HepG2 (cell line): ENCODE data around the gene OR2K2. TPM values are rescaled to one million over a fixed set of nuclear protein-coding genes. Genes with fewer than 3 reads are reported as not detected.

Experiments
- ARID3A ChIP-seq: IDR thresholded peaks from 2 replicates; pipeline ENCODE4 v1.6.1; 2012; ENCODE audit warnings: low read depth, low read length, improper control_type of control experiment
- BORCS8-MEF2B ChIP-seq: sonication (generic); formaldehyde crosslinking; IDR thresholded peaks from 2 replicates; pipeline ENCODE4 v1.8.0; 2022; ENCODE audit warnings: mild to moderate bottlenecking, missing genetic modification reagents
- CBX2 ChIP-seq, 2 experiments: fragments of 200-600 bp in 1 of 2; sonication (generic); formaldehyde crosslinking in 1 of 2; IDR thresholded peaks; 2 replicates each; pipeline versions ENCODE4 v1.7.0 to v1.8.1; 2018 to 2022; ENCODE audit warnings: low read depth in 2 of 2, low read length in 1 of 2, mild to moderate bottlenecking in 1 of 2, missing genetic modification reagents in 1 of 2
- CREB1 ChIP-seq, 2 experiments: fragments of 450-650 bp in 1 of 2; IDR thresholded peaks; 2 replicates each; pipeline ENCODE4 v1.6.1; 2016 to 2017; ENCODE audit warnings: control low read depth in 1 of 2, mild to moderate bottlenecking in 1 of 2, missing compliant biosample characterization in 1 of 2, missing genetic modification characterization in 1 of 2
- E2F1 ChIP-seq: sonication (generic); formaldehyde crosslinking; IDR thresholded peaks from 2 replicates; pipeline ENCODE4 v1.5.0; 2020; ENCODE audit warnings: missing genetic modification reagents
- ELF3 ChIP-seq: IDR thresholded peaks from 2 replicates; pipeline ENCODE4 v1.6.1; 2016; ENCODE audit warnings: missing genetic modification reagents, missing compliant biosample characterization
- FOXA3 ChIP-seq: IDR thresholded peaks from 2 replicates; pipeline ENCODE4 v1.6.1; 2016; ENCODE audit warnings: missing genetic modification reagents, missing compliant biosample characterization
- HDAC1 ChIP-seq: sonication (generic); formaldehyde crosslinking; IDR thresholded peaks from 2 replicates; pipeline ENCODE4 v1.5.1; 2020; ENCODE audit warnings: mild to moderate bottlenecking, missing genetic modification reagents
- HHEX ChIP-seq: IDR thresholded peaks from 2 replicates; pipeline ENCODE4 v1.6.1; 2016; ENCODE audit warnings: control low read depth
- HNF4A ChIP-seq: sonication (generic); formaldehyde crosslinking; IDR thresholded peaks from 2 replicates; pipeline ENCODE4 v1.4.0; 2020; ENCODE audit warnings: missing genetic modification reagents
- HNRNPUL1 ChIP-seq: fragments of 200-400 bp; formaldehyde crosslinking; IDR thresholded peaks from 2 replicates; pipeline ENCODE4 v1.6.1; 2017; ENCODE audit warnings: low read depth, mild to moderate bottlenecking, low read length, moderate library complexity
- ISL2 ChIP-seq: sonication (generic); formaldehyde crosslinking; IDR thresholded peaks from 2 replicates; pipeline ENCODE4 v1.5.0; 2020; ENCODE audit warnings: missing genetic modification reagents
- MED1 ChIP-seq: sonication (generic); formaldehyde crosslinking; IDR thresholded peaks from 2 replicates; pipeline ENCODE4 v1.4.0; 2020; ENCODE audit warnings: missing genetic modification reagents
- NFIC ChIP-seq: IDR thresholded peaks from 2 replicates; pipeline ENCODE4 v1.6.1; 2012; ENCODE audit warnings: mild to moderate bottlenecking, low read length, inconsistent platforms
- ONECUT2 ChIP-seq: sonication (generic); formaldehyde crosslinking; IDR thresholded peaks from 2 replicates; pipeline ENCODE4 v1.4.0; 2020; ENCODE audit warnings: missing genetic modification reagents
- RARA ChIP-seq: IDR thresholded peaks from 2 replicates; pipeline ENCODE4 v1.6.1; 2016; ENCODE audit warnings: missing genetic modification reagents, missing compliant biosample characterization
- SATB2 ChIP-seq: sonication (generic); formaldehyde crosslinking; IDR thresholded peaks from 2 replicates; pipeline ENCODE4 v1.5.0; 2020; ENCODE audit warnings: missing genetic modification reagents
- SIX1 ChIP-seq: sonication (generic); formaldehyde crosslinking; IDR thresholded peaks from 2 replicates; pipeline ENCODE4 v1.4.0; 2020; ENCODE audit warnings: missing genetic modification reagents, borderline replicate concordance
- SIX4 ChIP-seq: sonication (generic); formaldehyde crosslinking; IDR thresholded peaks from 2 replicates; pipeline ENCODE4 v1.4.0; 2020; ENCODE audit warnings: missing genetic modification reagents
- SOX13 ChIP-seq, 3 experiments: fragments of 450-650 bp in 1 of 3; sonication (generic) in 1 of 3; formaldehyde crosslinking in 1 of 3; IDR thresholded peaks in 2 of 3; conservative IDR thresholded peaks in 1 of 3; 2 replicates each; pipeline versions ENCODE4 v1.5.0 to v1.6.1; 2016 to 2020; ENCODE audit warnings: antibody characterized with exemption in 1 of 3, mild to moderate bottlenecking in 1 of 3, missing compliant biosample characterization in 1 of 3, missing genetic modification reagents in 1 of 3, moderate library complexity in 1 of 3
- SOX6 ChIP-seq, 2 experiments: fragments of 450-650 bp in 1 of 2; sonication (generic) in 1 of 2; formaldehyde crosslinking in 1 of 2; IDR thresholded peaks; 2 replicates each; pipeline versions ENCODE4 v1.4.0 to v1.6.1; 2017 to 2020; ENCODE audit warnings: antibody characterized with exemption in 1 of 2, mild to moderate bottlenecking in 1 of 2, missing genetic modification reagents in 1 of 2
- TARDBP ChIP-seq: sonication (generic); formaldehyde crosslinking; IDR thresholded peaks from 2 replicates; pipeline ENCODE4 v1.8.0; 2022; ENCODE audit warnings: mild to moderate bottlenecking, missing genetic modification reagents
- TCF7 ChIP-seq: sonication (generic); IDR thresholded peaks from 2 replicates; pipeline ENCODE4 v1.6.1; 2016; ENCODE audit warnings: antibody characterized with exemption, low read depth
- ZBTB20 ChIP-seq: sonication (generic); formaldehyde crosslinking; IDR thresholded peaks from 2 replicates; pipeline ENCODE4 v1.8.1; 2023; ENCODE audit warnings: missing genetic modification reagents, low read depth, mild to moderate bottlenecking, borderline replicate concordance
- ZNF253 ChIP-seq: sonication (generic); formaldehyde crosslinking; IDR thresholded peaks from 2 replicates; pipeline ENCODE4 v1.8.0; 2022; ENCODE audit warnings: mild to moderate bottlenecking, missing genetic modification reagents, borderline replicate concordance
- ZNF7 ChIP-seq: IDR thresholded peaks from 2 replicates; pipeline ENCODE4 v1.6.1; 2016; ENCODE audit warnings: missing biosample characterization, missing genetic modification reagents
- polyA plus RNA-seq, 8 experiments: library from polyadenylated mRNA; depleted of rRNA in 3 of 8; stranded (reverse) in 7 of 8; unstranded in 1 of 8; fragments of >200 nt; fragmentation: Illumina TruSeq in 4 of 8; extraction: Trizol in 4 of 8; gene quantifications; 2 replicates each; pipeline versions ENCODE4 v1.2.1 to v1.2.3, GENCODE V29; 2011 to 2016; ENCODE audit warnings: low read depth in 4 of 8, missing spikeins in 1 of 8, mixed read lengths in 1 of 8; ENCODE audit not compliant: insufficient read depth in 1 of 8
- total RNA-seq, 5 experiments: library from RNA; depleted of rRNA; stranded (reverse); fragments of >200 nt; fragmentation: Illumina TruSeq; extraction: Trizol; gene quantifications; 2 replicates each; pipeline ENCODE4 v1.2.3, GENCODE V29; 2016; ENCODE audit warnings: low read depth in 1 of 5

Gene OR2K2
- total and polyA plus RNA-seq, 2 of the 13 experiments (the other 11 are each of a cell fraction or from before 2014, with no cell fraction given), result not detected

- TF ChIP-seq NFIC (peak; percentile 75; the same call in 1 of the 2 replicates), TCF7 (peak; percentile 45; the same call in 1 of the 2 replicates), RARA (peak; percentile 68), E2F1 (no peak), HDAC1 (CRISPR knock-in tag) (0 out of 2 replicates have a peak, but pooled peaks have one; percentile 20), ARID3A (no peak), HNRNPUL1 (no peak), ZNF7 (CRISPR knock-in tag) (no peak), ISL2 (CRISPR knock-in tag) (0 out of 2 replicates have a peak, but pooled peaks have one; percentile 24), MED1 (peak; percentile 27; the same call in 1 of the 2 replicates), SIX4 (CRISPR knock-in tag) (peak; percentile 61; the same call in 1 of the 2 replicates), SATB2 (CRISPR knock-in tag) (peak; percentile 63; the same call in 1 of the 2 replicates), SOX13 (IDR thresholded peaks at IDR 0.05) (no peak), SOX13 (CRISPR knock-in tag; conservative IDR thresholded peaks at IDR 0.05 in 1 of 2, IDR thresholded peaks at IDR 0.05 in 1 of 2) (peak in 1 of 2 experiments; percentile 28; a peak in 1 of 4 replicates), FOXA3 (CRISPR knock-in tag) (peak; percentile 91), ZBTB20 (CRISPR knock-in tag) (peak; percentile 98; the same call in 1 of the 2 replicates), CREB1 (IDR thresholded peaks at IDR 0.05) (no peak), CREB1 (CRISPR knock-in tag; IDR thresholded peaks at IDR 0.05) (0 out of 2 replicates have a peak, but pooled peaks have one; percentile 37), CBX2 (IDR thresholded peaks at IDR 0.05; ENCODE audit: low read depth, low read length) (no peak), CBX2 (CRISPR knock-in tag; IDR thresholded peaks at IDR 0.05; ENCODE audit: low read depth) (no peak), SOX6 (IDR thresholded peaks at IDR 0.05) (no peak), SOX6 (CRISPR knock-in tag; IDR thresholded peaks at IDR 0.05) (peak; percentile 43; the same call in 1 of the 2 replicates), HHEX (CRISPR knock-in tag) (peak; percentile 90), SIX1 (peak; percentile 92), ONECUT2 (CRISPR knock-in tag) (peak; percentile 67), ELF3 (peak; percentile 60; the same call in 1 of the 2 replicates), TARDBP (peak; percentile 32; the same call in 1 of the 2 replicates), BORCS8-MEF2B (CRISPR knock-in tag) (no peak), ZNF253 (CRISPR knock-in tag) (no peak), HNF4A (CRISPR knock-in tag) (0 out of 2 replicates have a peak, but pooled peaks have one; percentile 10)
Measured at GRCh38 chr9:111352545-111352944, 22.5 kb upstream of the OR2K2 start (continued).
